Measurements from ENCODE around the gene GCNT4. TPM values are rescaled to one million over a fixed set of nuclear protein-coding genes. Genes with fewer than 3 reads are reported as not detected.

GCNT4 gene
- total RNA-seq, 2 experiments from 2014 or later: 7.2 to 7.4 TPM

DNA sequence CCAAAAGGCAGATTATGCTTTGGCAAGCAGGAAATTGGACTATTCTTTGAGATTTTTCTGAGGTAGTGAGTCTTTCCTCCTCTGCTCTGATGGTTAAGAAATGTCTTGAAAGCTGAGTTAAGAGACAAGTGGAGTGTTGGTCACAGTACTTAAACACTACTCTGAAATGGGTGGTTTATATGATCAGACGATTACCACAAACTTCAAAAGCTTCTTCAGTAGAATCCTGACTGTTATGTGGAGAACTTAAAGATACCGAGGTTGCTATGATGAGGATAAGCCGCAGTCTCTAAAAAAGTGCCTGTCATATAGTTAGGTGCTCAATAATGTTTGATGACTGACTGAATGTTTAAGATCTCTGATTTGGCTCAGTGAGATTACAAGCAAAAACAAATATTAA, 24.3 kb downstream of the GCNT4 start:
- intact Hi-C loops (cut with DNase I, micrococcal nuclease): no loop called here
- Mint-ChIP-seq H3K4me3 (peak overlapping the region; percentile 5), H3K36me3 (ENCODE audit: low read depth) (peaks cover 37% of the 10 kb centered on the region), H3K4me1 (ENCODE audit: low read depth) (peaks cover 73% of the 10 kb centered on the region), H3K27me3 (no peaks in the 10 kb centered on the region), H3K9me3 (peaks cover 2% of the 10 kb centered on the region), H3K27ac (peak overlapping the region; percentile 31)
- H3K9me3 ChIP-seq (ENCODE audit: control insufficient read depth in 1 of 2, insufficient read depth in 1 of 2, low read length in 2 of 2): no peaks in the 10 kb centered on the region
- CTCF ChIA-PET: interaction anchor here (2.0 kb wide), 1 partner anchor 208 kb away, joined by 8 read pairs; the partner anchor contains the start of gene ANKRD31
- DNase-seq (peak in 2 of 14 experiments; percentile 37 to 46), ATAC-seq (ENCODE audit: poor library complexity) (peak; percentile 78)
- POLR2A ChIA-PET: interaction anchor here (0.8 to 1.6 kb wide), 5 partner anchors 9 to 209 kb away, joined by 3 to 6 read pairs (median 4); partner anchors contain the start of gene ANKRD31
- H3K4me3 ChIP-seq (ENCODE audit: low read length): no peak overlapping the region
- no peak overlapping the region for H3K27ac ChIP-seq (ENCODE audit: low read depth in 1 of 2, low read length in 2 of 2)
- H3K36me3 ChIP-seq (ENCODE audit: insufficient read depth, low read length): peaks cover 4% of the 10 kb centered on the region
- TF ChIP-seq, protein P1, sequence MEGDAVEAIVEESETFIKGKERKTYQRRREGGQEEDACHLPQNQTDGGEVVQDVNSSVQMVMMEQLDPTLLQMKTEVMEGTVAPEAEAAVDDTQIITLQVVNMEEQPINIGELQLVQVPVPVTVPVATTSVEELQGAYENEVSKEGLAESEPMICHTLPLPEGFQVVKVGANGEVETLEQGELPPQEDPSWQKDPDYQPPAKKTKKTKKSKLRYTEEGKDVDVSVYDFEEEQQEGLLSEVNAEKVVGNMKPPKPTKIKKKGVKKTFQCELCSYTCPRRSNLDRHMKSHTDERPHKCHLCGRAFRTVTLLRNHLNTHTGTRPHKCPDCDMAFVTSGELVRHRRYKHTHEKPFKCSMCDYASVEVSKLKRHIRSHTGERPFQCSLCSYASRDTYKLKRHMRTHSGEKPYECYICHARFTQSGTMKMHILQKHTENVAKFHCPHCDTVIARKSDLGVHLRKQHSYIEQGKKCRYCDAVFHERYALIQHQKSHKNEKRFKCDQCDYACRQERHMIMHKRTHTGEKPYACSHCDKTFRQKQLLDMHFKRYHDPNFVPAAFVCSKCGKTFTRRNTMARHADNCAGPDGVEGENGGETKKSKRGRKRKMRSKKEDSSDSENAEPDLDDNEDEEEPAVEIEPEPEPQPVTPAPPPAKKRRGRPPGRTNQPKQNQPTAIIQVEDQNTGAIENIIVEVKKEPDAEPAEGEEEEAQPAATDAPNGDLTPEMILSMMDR (IDR thresholded peaks at IDR 0.05): no peak
- H3K4me1 ChIP-seq (ENCODE audit: insufficient read depth, low read length): peaks cover 10% of the 10 kb centered on the region
- H3K27me3 ChIP-seq (ENCODE audit: control insufficient read depth in 1 of 2, insufficient read depth in 2 of 2, low read length in 2 of 2): no peaks in the 10 kb centered on the region

- Histone ChIP-seq H3K9me3 (ENCODE audit: control insufficient read depth in 1 of 2, insufficient read depth in 1 of 2, low read length in 2 of 2) (no peaks in the 10 kb centered on the region), H3K27ac (ENCODE audit: low read depth in 1 of 2, low read length in 2 of 2) (no peak overlapping the region), H3K4me1 (ENCODE audit: insufficient read depth, low read length) (peaks cover 7% of the 10 kb centered on the region), H3K36me3 (ENCODE audit: insufficient read depth, low read length) (no peaks in the 10 kb centered on the region), H3K4me3 (ENCODE audit: low read length) (no peak overlapping the region), H3K27me3 (ENCODE audit: control insufficient read depth in 1 of 2, insufficient read depth in 2 of 2, low read length in 2 of 2) (no peaks in the 10 kb centered on the region)
- TF ChIP-seq, protein P1 (IDR thresholded peaks at IDR 0.05): no peak
- ChIA-PET POLR2A (interaction anchor here (0.7 to 1.2 kb wide), 3 partner anchors 9 to 213 kb away, joined by 3 to 5 read pairs (median 4); partner anchors contain the start of gene ANKRD31), CTCF (no interaction called here)
- Mint-ChIP-seq H3K27ac (peak overlapping the region; percentile 57), H3K27me3 (no peaks in the 10 kb centered on the region), H3K9me3 (peaks cover 2% of the 10 kb centered on the region), H3K4me1 (ENCODE audit: low read depth) (peaks cover 39% of the 10 kb centered on the region), H3K36me3 (ENCODE audit: low read depth) (peaks cover 15% of the 10 kb centered on the region), H3K4me3 (peak overlapping the region; percentile 21)
- intact Hi-C loops (cut with DNase I, micrococcal nuclease): loop anchor here in 1 of 2 experiments (5.0 kb wide), 1 partner anchor 86 kb away; no protein-coding TSS in a partner anchor
- peak; percentile 58 for ATAC-seq (ENCODE audit: poor library complexity)
- peak in 6 of 14 experiments; percentile 4 to 78 (median 34) for DNase-seq
Observed at GRCh38 chr5:75023368-75024159, 28.8 kb downstream of the GCNT4 start.

- peaks cover 7% of the 10 kb centered on the region for H3K4me1 ChIP-seq (ENCODE audit: insufficient read depth, low read length)
- POLR2A ChIA-PET: interaction anchor here (0.9 to 1.6 kb wide), 2 partner anchors 86 to 215 kb away, joined by 4 to 5 read pairs; partner anchors contain the start of gene ANKRD31
- CTCF ChIA-PET: interaction anchor here (0.9 kb wide), 1 partner anchor 16 kb away, joined by 4 read pairs; no protein-coding TSS in a partner anchor
- DNase-seq: no peak
- ATAC-seq (ENCODE audit: poor library complexity): no peak
- TF ChIP-seq, protein P1 (IDR thresholded peaks at IDR 0.05): no peak
- Mint-ChIP-seq H3K27me3 (no peaks in the 10 kb centered on the region), H3K4me3 (no peak overlapping the region), H3K36me3 (ENCODE audit: low read depth) (peaks cover 7% of the 10 kb centered on the region), H3K27ac (no peak overlapping the region), H3K9me3 (peaks cover 2% of the 10 kb centered on the region), H3K4me1 (ENCODE audit: low read depth) (peaks cover 27% of the 10 kb centered on the region)
- no peak overlapping the region for H3K27ac ChIP-seq (ENCODE audit: low read depth in 1 of 2, low read length in 2 of 2)
- H3K4me3 ChIP-seq (ENCODE audit: low read length): no peak overlapping the region
- no peaks in the 10 kb centered on the region for H3K36me3 ChIP-seq (ENCODE audit: insufficient read depth, low read length)
- intact Hi-C loops (cut with DNase I, micrococcal nuclease): loop anchor here in 1 of 2 experiments (5.0 kb wide), 1 partner anchor 84 kb away; no protein-coding TSS in a partner anchor
- no peaks in the 10 kb centered on the region for H3K9me3 ChIP-seq (ENCODE audit: control insufficient read depth in 1 of 2, insufficient read depth in 1 of 2, low read length in 2 of 2)
- H3K27me3 ChIP-seq (ENCODE audit: control insufficient read depth in 1 of 2, insufficient read depth in 2 of 2, low read length in 2 of 2): no peaks in the 10 kb centered on the region
Observed at GRCh38 chr5:75021800-75022199, 30.6 kb downstream of the GCNT4 start.

Measured in CD4-positive, alpha-beta T cell (primary cell).